Activated CD8-positive, alpha-beta memory T cell treated with anti-CD3 and anti-CD28 coated beads, Interleukin-2, amount 10 ng/mL, durations not matched to agents 7 days and 5 days (primary cell): ENCODE data around the gene NELFA. TPM values are rescaled to one million over a fixed set of nuclear protein-coding genes. Genes with fewer than 3 reads are reported as not detected.

Experiments
- ATAC-seq: fragments of 150-1000 bp; cut with Tn5 transposase; one replicate; pipeline ENCODE4 v1.10.0; 2021; ENCODE audit warnings: moderate library complexity
- CTCF ChIA-PET: fragments of 350-600 bp; sonication (Branson Sonifier 250); formaldehyde crosslinking; loops from one replicate; lab custom pipeline; 2021; ENCODE audit warnings: antibody characterized with exemption; lab: Charles Lee
- DNase-seq: peaks from one replicate; pipeline ENCODE4 v3.0.0-alpha.2; 2020
- H3K27ac Mint-ChIP-seq: one replicate; pipeline ENCODE4 v1.8.0; 2021; ENCODE audit warnings: mild to moderate bottlenecking, mixed read lengths
- H3K27me3 Mint-ChIP-seq: one replicate; pipeline ENCODE4 v1.8.0; 2021; ENCODE audit warnings: mixed read lengths
- H3K36me3 Mint-ChIP-seq: one replicate; pipeline ENCODE4 v1.8.0; 2021; ENCODE audit warnings: mild to moderate bottlenecking, mixed read lengths
- H3K4me1 Mint-ChIP-seq: one replicate; pipeline ENCODE4 v1.8.0; 2021; ENCODE audit warnings: mixed read lengths
- H3K4me3 Mint-ChIP-seq: one replicate; pipeline ENCODE4 v1.8.0; 2021; ENCODE audit warnings: mild to moderate bottlenecking, moderate library complexity, mixed read lengths
- H3K9me3 Mint-ChIP-seq: one replicate; pipeline ENCODE4 v1.8.0; 2022; ENCODE audit warnings: low read depth, mixed read lengths
- total RNA-seq, 2 experiments: library from RNA; stranded (reverse); gene quantifications; one replicate each; pipeline ENCODE4 v1.2.3, GENCODE V29; 2021

Gene NELFA
- total RNA-seq, 2 experiments from 2014 or later: 40.1 to 42.6 TPM

GRCh38 chr4:1979477-1980196 lies 29.1 kb downstream of the NELFA start:
- no peak for DNase-seq
- Mint-ChIP-seq H3K27ac (no peak overlapping the region), H3K9me3 (no peaks in the 10 kb centered on the region), H3K4me1 (no peaks in the 10 kb centered on the region), H3K27me3 (no peaks in the 10 kb centered on the region), H3K4me3 (no peak overlapping the region), H3K36me3 (peaks cover 46% of the 10 kb centered on the region)
- no peak for ATAC-seq
- CTCF ChIA-PET: no interaction called here

DNA sequence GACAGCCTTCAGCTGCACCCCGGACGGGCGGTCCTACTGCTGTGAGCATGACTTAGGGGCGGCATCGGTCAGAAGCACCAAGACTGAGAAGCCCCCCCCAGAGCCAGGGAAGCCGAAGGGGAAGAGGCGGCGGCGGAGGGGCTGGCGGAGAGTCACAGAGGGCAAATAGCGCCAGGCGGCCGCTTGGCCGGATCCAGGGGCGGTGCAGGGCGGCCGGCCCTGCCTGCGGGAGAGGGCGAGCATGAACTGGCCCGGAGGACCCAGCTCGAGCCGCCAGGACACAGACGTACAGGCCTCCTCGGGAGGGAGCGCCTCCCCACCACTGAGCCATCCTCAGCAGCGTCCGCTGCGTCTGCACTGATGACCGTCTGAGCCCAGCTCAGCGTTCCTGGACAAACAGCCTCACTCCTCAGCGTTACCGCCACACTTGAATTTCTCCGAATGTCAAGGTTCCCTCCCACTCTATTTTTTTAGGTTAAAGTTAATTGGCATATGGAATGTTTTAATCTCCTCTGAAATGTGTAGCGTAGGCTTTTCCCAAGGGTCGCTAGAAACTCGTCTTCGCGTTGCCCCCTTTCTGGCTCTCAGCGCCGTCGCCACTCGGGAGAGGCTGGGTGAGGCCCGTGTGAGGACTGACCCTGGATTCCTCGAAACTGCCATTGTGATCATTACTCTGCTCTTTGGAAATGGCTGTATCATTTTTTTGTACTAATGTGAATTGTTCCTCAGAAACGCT lies 29.9 kb downstream of the NELFA start:
- H3K27me3 Mint-ChIP-seq: no peaks in the 10 kb centered on the region
- no peak for DNase-seq
- H3K4me3 Mint-ChIP-seq: no peak overlapping the region
- no peaks in the 10 kb centered on the region for H3K9me3 Mint-ChIP-seq
- peaks cover 50% of the 10 kb centered on the region for H3K36me3 Mint-ChIP-seq
- H3K4me1 Mint-ChIP-seq: no peaks in the 10 kb centered on the region
- no peak for ATAC-seq
- CTCF ChIA-PET: no interaction called here
- no peak overlapping the region for H3K27ac Mint-ChIP-seq

DNA sequence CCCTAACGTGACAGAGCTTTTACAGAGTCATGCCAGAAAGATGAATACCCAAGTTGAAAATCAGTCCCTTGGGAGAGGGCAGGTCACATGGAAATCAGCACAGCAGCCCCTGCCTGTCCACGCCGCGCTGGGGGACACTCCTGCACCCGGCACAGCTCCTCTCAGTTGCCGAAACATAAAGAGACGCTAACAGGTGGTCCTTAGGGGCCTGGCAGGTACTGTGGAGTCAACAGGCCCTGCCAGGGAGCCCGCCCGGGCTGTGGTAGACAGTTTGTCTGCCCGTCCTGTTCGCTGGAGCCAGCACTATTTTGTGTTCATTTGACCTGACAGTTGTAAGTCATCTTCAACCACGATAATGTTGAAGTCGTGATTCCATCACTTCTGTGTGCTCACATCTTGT lies 30.5 kb downstream of the NELFA start:
- H3K4me1 Mint-ChIP-seq: no peaks in the 10 kb centered on the region
- H3K27ac Mint-ChIP-seq: no peak overlapping the region
- DNase-seq (no peak), ATAC-seq (no peak)
- no peak overlapping the region for H3K4me3 Mint-ChIP-seq
- H3K9me3 Mint-ChIP-seq: no peaks in the 10 kb centered on the region
- CTCF ChIA-PET: no interaction called here
- H3K36me3 Mint-ChIP-seq: peaks cover 56% of the 10 kb centered on the region
- H3K27me3 Mint-ChIP-seq: no peaks in the 10 kb centered on the region

DNA sequence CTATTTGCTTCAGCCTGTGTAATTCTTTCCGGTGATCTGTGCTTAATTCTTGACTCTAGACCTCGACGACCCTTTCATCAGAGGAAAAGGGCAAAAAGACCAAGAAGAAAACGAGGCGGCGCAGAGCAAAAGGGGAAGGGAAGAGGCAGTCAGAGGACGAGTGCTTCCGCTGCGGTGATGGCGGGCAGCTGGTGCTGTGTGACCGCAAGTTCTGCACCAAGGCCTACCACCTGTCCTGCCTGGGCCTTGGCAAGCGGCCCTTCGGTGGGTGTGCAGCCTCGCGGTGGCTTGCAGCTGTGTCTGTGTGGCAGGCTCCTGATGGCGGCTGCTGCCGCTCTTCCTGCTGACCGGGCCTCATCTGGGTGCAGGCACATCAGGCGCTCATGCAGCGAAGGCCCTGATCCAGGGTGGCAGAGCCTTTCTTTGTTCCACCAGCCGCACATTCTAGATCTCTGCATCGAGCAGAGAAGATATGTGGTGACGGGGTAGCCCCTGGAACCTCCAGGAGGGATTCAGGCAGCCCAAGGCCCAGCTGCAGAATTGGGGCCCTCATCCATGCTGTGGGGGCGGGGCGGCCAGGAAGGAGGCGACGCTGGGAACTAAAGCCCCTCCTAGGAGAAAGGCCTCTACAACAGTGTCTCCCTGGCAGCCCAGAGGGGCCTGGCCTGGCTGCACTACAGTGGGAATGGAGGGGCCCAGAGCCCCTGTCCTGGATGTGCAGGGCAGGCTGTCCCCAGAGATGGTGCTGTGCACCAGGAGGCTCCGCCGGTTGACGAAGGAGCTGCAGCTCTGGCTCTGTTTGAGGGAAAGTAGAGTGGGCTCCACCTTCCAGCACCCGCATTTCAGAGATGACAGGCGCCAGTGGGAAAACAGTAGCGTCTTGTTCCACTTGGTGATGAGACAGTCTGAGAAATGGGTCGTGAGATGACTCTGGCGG lies 32.1 kb downstream of the NELFA start:
- Mint-ChIP-seq H3K4me1 (no peaks in the 10 kb centered on the region), H3K27ac (no peak overlapping the region), H3K9me3 (no peaks in the 10 kb centered on the region), H3K36me3 (peaks cover 63% of the 10 kb centered on the region), H3K4me3 (no peak overlapping the region), H3K27me3 (no peaks in the 10 kb centered on the region)
- ATAC-seq: no peak
- CTCF ChIA-PET: no interaction called here
- peak; percentile 34 for DNase-seq

DNA sequence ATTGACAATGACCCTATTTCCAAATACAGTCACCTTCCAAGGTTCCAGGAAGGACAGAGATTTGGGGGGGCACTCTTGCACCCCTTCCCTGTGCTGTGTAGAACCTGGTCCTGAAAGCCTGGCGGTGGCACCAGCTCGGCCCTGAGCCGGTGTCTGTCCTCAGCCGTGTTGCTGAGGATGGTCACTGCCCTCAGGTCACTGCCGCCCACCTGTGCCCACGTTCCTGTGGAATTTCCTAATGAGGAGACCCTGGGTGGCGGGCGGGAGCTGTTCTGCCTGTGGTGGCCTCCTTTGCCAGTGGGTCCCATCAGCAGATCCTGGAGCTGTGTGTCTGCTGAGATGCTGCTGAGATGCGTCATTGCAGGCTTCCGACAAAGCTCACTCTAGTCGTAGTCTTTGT lies 32.9 kb downstream of the NELFA start:
- DNase-seq (no peak), ATAC-seq (no peak)
- Mint-ChIP-seq H3K27ac (no peak overlapping the region), H3K4me1 (no peaks in the 10 kb centered on the region), H3K27me3 (no peaks in the 10 kb centered on the region), H3K36me3 (peaks cover 60% of the 10 kb centered on the region), H3K9me3 (no peaks in the 10 kb centered on the region), H3K4me3 (no peak overlapping the region)
- CTCF ChIA-PET: no interaction called here

- H3K36me3 Mint-ChIP-seq: peaks cover 63% of the 10 kb centered on the region
- no peak overlapping the region for H3K4me3 Mint-ChIP-seq
- H3K27me3 Mint-ChIP-seq: no peaks in the 10 kb centered on the region
- no peaks in the 10 kb centered on the region for H3K9me3 Mint-ChIP-seq
- DNase-seq (no peak), ATAC-seq (no peak)
- no peaks in the 10 kb centered on the region for H3K4me1 Mint-ChIP-seq
- H3K27ac Mint-ChIP-seq: no peak overlapping the region
- CTCF ChIA-PET: no interaction called here
Observed at GRCh38 chr4:1975391-1975801, 33.4 kb downstream of the NELFA start.

DNA sequence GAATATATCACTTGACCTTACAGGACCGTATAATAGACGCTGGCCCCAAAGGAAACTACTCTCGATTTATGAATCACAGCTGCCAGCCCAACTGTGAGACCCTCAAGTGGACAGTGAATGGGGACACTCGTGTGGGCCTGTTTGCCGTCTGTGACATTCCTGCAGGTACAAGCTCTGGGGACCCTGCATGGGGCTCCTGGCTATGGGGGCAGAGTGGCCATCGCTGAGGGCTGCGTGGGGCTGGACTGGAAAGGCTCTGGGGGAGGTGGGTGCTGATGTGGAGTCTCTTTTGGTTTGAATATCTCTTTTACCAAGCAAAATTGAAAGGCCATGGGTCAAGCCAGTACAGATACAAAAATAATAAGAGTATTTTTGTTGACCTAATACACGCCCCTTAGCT lies 33.9 kb downstream of the NELFA start:
- Mint-ChIP-seq H3K36me3 (peaks cover 66% of the 10 kb centered on the region), H3K27ac (no peak overlapping the region), H3K4me3 (no peak overlapping the region), H3K9me3 (no peaks in the 10 kb centered on the region), H3K27me3 (no peaks in the 10 kb centered on the region), H3K4me1 (no peaks in the 10 kb centered on the region)
- CTCF ChIA-PET: no interaction called here
- ATAC-seq (no peak), DNase-seq (no peak)

DNA sequence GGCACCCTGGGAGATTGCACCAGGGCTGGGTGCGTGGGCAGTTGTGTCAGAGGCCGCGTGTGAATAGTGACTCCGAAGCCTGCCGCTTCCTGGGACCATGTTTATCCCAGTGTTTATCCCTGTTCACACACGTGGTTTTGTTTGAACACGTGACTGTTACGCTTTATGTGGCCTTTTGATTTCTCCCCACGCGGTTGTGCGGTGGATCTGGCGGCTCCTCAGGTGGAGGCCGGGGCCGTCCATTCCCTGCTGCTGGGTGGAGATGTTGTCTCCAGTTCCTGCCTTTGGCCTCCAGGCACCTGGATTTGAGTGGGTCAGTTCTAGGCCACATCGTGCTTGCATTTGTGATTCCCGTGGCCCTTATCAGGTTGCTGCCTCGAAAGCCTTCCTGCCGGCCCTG lies 35.1 kb downstream of the NELFA start:
- DNase-seq: no peak
- no peaks in the 10 kb centered on the region for H3K4me1 Mint-ChIP-seq
- ATAC-seq: no peak

DNA sequence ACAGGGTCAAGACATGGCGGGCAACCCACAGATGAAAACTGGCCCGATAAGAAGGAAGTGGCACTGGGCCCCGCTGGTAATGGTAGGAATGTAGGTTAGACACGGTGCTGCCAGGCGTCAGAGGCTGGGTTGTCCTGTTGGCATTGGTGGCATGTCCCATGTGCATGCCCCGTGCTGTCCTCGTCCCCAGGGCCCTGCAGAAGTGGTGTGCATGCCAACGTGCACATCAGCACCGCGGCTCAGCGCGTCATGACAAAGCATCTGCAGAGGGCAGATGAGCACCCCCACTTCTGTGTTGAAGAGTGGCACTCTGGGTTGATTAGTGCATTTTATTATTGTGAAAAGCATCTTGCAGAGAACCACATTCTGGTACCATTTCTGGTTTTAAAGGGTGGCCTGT lies 35.6 kb downstream of the NELFA start:
- Mint-ChIP-seq H3K4me3 (no peak overlapping the region), H3K4me1 (no peaks in the 10 kb centered on the region), H3K9me3 (no peaks in the 10 kb centered on the region), H3K36me3 (peaks cover 66% of the 10 kb centered on the region), H3K27me3 (no peaks in the 10 kb centered on the region), H3K27ac (no peak overlapping the region)
- CTCF ChIA-PET: no interaction called here
- ATAC-seq: no peak
- no peak for DNase-seq

More for the DNA sequence above, 35.1 kb downstream of the NELFA start:
- CTCF ChIA-PET: no interaction called here
- Mint-ChIP-seq H3K27ac (no peak overlapping the region), H3K27me3 (no peaks in the 10 kb centered on the region), H3K9me3 (no peaks in the 10 kb centered on the region), H3K4me3 (no peak overlapping the region), H3K36me3 (peaks cover 66% of the 10 kb centered on the region)

DNA sequence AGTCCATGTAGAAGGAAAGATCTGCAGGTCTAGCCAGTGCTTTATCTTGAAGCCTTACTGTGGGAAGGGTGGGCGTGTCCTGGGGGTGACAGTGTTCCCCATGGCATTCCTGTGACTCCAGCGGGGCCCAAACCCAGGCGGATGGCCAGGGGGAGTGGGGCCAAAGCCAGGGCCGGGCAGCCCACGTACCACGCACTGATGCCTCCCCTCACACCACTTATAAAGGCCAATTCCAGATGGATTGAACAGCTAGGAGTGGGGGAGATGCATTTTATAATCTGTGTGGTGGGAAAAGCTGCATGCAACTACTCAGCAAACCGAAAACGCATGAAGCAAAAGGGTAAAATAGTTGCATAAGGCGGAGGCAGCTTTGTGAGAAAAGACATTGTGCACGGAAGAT lies 36.4 kb downstream of the NELFA start:
- ATAC-seq (no peak), DNase-seq (no peak)
- Mint-ChIP-seq H3K4me3 (no peak overlapping the region), H3K4me1 (no peaks in the 10 kb centered on the region), H3K27me3 (no peaks in the 10 kb centered on the region), H3K27ac (no peak overlapping the region), H3K9me3 (no peaks in the 10 kb centered on the region), H3K36me3 (peaks cover 68% of the 10 kb centered on the region)
- CTCF ChIA-PET: no interaction called here

DNA sequence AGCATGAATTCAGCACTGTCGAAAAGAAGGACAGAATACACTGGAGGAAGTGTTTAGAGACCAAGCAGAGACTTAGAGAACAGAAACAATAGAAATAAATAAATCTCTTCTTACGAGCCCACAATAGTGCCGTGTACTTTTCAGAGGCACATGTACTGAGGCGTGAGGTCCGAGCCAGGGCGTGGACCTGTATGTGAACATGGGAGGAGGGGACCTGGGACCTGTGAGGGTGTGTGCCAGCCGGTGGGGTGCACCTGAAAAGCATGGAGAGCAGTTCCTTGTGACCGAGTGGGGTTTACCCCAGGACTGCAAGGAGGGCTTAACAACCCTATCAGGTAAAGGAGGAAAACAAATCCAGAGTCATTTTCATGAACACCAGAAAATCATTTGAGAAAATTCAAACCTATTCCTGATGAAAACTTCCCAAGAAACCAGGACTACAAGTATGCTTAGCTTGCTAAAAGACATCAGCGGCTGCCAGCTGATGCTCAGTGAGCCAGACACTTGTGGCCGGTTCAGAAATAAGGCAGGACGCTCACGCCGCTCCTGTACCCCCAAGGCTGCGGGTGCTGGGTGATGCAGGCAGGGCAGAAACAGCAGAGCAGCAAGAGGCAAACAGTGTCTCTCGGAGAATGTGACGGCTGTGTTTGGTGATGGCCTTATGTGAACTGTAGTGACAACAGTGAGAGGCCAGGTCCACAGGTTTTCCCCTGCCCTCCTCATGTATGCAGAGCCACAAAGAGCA lies 37.1 kb downstream of the NELFA start:
- Mint-ChIP-seq H3K27me3 (no peaks in the 10 kb centered on the region), H3K4me3 (no peak overlapping the region), H3K27ac (no peak overlapping the region), H3K4me1 (no peaks in the 10 kb centered on the region), H3K9me3 (no peaks in the 10 kb centered on the region), H3K36me3 (peaks cover 70% of the 10 kb centered on the region)
- DNase-seq (no peak), ATAC-seq (no peak)
- CTCF ChIA-PET: no interaction called here

GRCh38 chr4:1970926-1971325 lies 37.8 kb downstream of the NELFA start:
- H3K4me3 Mint-ChIP-seq: no peak overlapping the region
- CTCF ChIA-PET: no interaction called here
- H3K36me3 Mint-ChIP-seq: peaks cover 69% of the 10 kb centered on the region

More at GRCh38 chr4:1970926-1971325, 37.8 kb downstream of the NELFA start:
- no peak overlapping the region for H3K27ac Mint-ChIP-seq
- H3K4me1 Mint-ChIP-seq: no peaks in the 10 kb centered on the region
- no peaks in the 10 kb centered on the region for H3K9me3 Mint-ChIP-seq
- ATAC-seq (no peak), DNase-seq (no peak)
- no peaks in the 10 kb centered on the region for H3K27me3 Mint-ChIP-seq
